OCI-LY3 (cell line): ENCODE data around the gene KCNQ1.

Experiments
- EZH2phosphoT487 ChIP-seq: fragments of 200-600 bp; shearing (Covaris generic); IDR thresholded peaks from 2 replicates; pipeline ENCODE4 v1.6.1; 2018; ENCODE audit warnings: antibody characterized with exemption, mixed run types, low read depth
- TF ChIP-seq, protein P1 (sequence below): fragments of 200-600, 300-600 bp; sonication (generic); IDR thresholded peaks from 2 replicates; pipeline ENCODE4 v1.5.1; 2014; ENCODE audit warnings: antibody characterized with exemption, low read length, low read depth

DNA sequence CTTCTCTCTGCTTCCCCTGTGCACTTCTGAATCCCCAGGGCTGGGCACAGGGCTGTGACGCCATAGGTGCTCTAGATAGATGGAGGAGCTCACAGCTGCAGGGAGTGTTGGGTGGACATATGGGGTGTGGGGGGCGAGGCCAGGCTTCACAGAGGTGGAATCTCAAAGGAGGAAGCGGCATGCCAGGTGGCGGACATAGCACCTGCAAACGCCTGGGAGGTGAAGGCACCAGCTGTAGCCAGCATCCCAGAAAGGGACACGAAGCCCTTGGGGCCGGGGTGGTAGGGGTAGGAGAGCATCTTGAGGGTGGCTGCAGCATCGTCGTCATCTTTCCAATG lies 269.6 kb downstream of the KCNQ1 start:
- TF ChIP-seq, protein P1, sequence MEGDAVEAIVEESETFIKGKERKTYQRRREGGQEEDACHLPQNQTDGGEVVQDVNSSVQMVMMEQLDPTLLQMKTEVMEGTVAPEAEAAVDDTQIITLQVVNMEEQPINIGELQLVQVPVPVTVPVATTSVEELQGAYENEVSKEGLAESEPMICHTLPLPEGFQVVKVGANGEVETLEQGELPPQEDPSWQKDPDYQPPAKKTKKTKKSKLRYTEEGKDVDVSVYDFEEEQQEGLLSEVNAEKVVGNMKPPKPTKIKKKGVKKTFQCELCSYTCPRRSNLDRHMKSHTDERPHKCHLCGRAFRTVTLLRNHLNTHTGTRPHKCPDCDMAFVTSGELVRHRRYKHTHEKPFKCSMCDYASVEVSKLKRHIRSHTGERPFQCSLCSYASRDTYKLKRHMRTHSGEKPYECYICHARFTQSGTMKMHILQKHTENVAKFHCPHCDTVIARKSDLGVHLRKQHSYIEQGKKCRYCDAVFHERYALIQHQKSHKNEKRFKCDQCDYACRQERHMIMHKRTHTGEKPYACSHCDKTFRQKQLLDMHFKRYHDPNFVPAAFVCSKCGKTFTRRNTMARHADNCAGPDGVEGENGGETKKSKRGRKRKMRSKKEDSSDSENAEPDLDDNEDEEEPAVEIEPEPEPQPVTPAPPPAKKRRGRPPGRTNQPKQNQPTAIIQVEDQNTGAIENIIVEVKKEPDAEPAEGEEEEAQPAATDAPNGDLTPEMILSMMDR = no peak
- no peak for TF ChIP-seq EZH2phosphoT487
